NCI-H526 (cell line): ENCODE data around the gene EMC1.
A peak's percentile ranks its signal among the peaks of the same experiment; 100 is the strongest.
"Not testable (repeated sequence)": the region's sequence is repeated elsewhere in the genome, so short reads cannot be mapped to it uniquely, and the experiment has no call there.

Source experiments
- DNase-seq, 2 experiments: peaks; one replicate each; lab custom pipeline; 2025; lab: John Stamatoyannopoulos, UW

EMC1 gene

DNA sequence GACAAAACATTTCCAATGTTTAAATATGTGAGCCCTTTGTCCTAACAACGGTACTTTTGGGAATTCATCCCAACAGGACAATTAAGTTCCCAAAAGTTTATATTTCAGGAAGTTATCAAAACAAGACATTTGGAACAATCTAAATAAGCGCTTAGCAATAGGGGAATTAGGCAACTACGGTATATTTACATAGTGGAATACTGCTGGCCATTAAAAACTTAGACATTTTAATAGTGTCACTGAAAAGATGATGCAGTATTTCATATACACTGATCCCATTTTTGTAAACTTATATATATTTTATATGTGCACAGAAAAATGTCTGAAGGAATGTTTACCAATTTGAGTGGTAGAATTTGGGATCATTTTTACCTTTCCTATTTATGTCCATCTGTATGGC, 62.1 kb downstream of the EMC1 start:
- DNase-seq = no peak

DNA sequence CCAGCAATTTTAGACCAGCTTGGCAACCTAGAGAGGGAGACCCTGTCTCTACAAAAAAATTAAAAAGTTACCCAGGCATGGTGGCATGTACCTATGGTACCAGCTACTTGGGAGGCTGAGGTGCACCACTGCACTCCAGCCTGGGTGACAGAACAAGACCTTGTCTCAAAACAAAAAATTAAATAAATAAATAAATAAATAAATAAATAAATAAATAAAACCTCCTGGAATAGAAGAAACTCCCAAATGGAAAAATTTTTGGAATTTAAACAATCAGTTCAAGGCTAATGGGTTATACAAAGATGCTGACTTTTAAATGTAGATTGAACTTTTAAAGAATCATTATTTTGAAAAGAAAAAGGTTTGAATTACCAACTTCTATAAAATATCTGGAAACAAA, 63.5 kb downstream of the EMC1 start:
- DNase-seq = no peak

DNA sequence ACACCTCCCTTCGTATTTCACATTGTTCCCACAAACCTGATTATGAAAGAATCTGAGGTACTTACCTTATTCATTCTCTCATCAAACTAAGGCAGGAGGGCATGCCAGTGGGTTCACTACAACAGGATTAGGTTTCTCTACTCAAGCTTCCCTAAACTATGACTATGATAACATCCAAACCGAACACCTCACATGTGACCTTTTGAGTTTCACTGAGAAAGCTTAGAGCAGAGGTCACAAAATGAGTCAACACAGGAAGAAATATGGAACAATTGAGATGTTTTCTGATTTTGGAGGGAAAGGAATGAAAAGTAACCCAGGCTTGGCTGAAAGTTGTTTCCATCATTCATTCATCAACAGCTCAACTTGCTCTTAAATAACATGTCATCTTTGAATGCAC, 65.3 kb downstream of the EMC1 start:
- DNase-seq = no peak

DNA sequence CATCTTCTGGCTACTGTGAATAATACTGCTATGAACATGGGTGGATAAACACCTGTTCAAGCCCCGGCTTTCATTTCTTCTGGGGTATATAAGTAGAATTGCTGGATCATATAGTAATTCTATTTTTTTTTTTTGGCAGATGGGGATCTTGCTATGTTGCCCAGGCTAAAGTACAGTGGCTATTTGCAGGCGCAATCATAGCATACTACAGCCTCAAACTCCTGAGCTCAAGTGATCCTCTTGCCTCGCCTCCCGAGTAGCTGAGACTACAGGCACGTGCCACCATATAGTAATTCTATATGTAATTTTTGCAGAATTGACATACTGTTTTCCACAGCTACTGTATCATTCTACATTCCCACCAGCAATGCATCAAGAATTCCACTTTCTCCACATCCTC, 69.1 kb downstream of the EMC1 start:
- DNase-seq = no peak

DNA sequence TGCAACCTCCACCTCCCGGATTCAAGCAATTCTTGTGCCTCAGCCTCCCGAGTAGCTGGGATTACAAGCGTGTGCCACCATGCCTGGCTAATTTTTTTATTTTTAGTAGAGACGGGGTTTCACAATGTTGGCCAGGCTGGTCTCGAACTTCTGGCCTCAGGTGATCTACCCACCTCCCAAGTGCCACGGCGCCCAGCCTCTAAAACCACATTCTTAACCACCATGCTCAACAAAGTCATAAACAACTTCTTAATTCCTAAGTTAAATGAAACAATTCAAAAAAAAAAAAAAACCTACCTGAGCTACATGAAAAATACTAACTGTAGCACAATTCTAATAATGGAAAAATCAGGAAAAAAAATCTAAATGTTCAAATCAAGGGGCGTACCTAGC, 71.1 kb downstream of the EMC1 start:
- DNase-seq = not testable (repeated sequence)

DNA sequence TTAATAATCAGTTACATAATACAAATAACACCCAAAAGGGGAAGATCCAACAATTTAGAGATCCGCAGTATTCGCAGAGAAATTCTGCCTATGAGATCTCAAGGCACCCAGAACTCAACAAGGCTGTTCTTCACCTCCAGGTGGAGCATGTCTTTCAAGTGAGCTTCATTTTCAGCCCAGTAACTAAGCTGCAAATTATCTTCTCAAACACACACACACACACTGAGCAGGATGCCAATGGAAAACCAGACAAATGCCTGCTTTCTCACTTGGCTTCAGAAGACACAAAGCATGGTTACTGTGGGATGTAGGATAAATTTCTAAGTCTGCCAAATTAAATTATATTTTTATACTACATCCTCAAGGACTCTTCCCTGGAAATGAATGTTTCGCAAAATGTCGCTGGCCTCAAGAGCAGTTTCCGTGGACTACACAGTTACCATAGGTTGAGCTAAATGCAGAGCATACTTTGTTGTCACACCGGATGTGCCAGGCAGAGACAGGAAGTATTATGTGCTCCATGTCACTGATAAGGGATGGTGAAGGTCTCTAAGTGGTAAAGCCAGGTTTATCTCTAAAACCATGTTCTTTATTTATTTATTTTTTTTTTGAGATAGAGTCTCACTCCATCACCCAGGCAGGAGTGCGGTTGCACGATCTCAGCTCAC, 71.6 kb downstream of the EMC1 start:
- peak in 1 of 2 experiments; percentile 3 for DNase-seq

DNA sequence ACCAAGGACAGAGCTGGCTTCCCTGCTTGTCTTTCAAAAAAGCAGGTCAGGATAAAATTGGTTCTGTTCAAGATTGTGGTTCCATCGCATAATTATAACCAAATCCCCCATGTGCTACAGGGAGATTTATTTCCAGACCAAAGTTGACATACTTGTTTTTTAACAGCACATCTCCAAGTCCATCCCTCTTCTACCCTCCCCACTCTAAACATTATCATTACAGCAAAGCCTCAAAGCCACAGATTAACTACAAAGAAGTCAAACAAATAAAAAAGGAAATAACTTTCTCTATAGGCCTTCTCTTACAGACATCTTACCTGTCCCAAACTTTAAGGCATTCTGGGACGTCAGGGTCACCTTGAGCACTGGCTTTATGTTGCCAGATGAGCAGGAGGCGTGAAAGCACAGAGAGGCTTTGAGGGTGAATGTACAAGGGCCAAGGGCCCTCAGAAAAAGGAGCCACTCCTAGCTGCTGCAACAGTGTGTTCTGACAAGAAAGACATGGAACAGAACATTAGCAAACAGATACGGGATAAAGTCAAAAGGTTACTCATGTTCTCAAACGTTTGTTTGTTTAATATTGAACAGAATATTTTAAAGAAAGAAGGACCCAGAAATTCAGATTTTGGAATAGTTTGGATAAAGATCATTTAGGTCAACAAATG, 72.5 kb downstream of the EMC1 start:
- DNase-seq = no peak

DNA sequence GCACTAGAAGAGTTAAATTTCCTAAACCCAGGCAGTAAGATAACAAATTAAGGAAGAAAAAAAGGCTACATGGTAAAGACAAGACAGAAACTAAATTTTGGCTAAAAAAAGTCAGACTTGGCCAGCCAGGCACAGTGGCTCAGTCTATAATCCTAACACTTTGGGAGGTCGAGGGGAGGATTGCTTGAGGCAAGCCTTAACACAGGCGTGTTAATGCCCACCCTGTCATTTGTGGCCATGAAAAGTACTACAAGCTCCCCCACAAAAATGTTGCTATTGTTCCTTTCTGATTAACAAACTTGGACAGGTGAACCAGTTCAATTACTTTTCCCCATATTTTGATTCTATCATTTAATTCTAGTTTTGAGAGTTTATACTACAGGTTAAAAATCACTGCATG, 73.5 kb downstream of the EMC1 start:
- no peak for DNase-seq

DNA sequence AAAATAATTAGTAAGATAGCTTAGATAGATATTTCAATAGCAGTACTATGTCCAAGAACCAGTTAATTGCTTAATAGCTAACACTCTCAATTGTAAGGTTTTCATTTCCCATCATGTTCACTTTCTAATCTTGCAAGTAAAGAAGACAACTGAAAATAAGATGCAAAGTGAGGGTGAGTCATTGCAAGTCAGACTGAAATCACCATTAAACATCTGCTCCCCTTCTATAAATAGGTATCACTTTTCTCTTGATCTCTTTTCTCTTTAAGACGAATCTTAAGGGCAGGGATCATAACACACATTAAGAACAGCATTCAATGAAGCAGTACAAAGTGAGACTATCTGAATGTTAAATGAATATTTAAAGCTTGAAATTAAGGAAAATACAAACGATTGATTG, 81.7 kb downstream of the EMC1 start:
- DNase-seq = no peak

DNA sequence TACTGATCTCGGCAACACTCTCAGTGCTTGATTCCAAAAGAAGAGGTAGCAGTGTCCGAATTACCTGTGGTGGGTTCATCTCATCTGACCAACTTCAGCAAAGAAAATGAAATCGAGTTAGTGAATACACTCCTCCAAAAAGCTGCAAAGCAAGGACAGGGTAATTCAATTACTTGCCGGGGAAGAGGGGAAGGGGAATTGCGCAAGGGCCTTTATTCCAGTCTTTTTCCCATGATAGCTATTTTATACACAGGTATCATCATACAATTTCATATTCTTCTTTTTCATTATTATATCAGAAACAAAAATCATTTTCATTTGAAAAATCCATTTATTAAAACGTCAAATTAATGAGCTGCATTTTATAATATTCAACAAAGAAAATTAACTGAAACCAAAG, 84.2 kb downstream of the EMC1 start:
- no peak for DNase-seq

DNA sequence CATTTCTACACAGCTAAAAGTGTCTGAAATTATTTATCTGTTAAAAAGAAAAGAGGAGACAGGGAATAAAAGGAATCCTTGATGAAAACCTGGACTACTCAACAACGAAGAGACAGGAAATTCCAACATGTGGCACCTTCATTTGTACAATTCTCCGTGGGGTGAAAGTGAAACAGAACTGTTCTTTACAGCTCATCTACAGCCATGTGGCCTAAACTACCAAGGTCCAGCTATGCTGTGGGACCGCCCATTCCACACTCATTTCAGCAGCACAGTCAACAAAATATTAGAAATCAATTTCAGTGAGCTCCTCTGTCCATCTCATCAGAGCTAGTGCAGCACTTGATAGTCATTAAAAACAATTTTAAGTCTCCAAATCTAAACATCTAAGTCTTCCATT, 85.3 kb downstream of the EMC1 start:
- no peak for DNase-seq
